Vagina (tissue), 2 donors: ENCODE results near the gene CDK2AP2.

ENCODE experiments used
- POLR2A ChIP-seq, 2 donors: fragments of 450-650 bp; IDR thresholded peaks; one replicate each; pipeline ENCODE4 v1.6.1; 2017; ENCODE audit warnings: antibody characterized with exemption in 2 of 2, mild to moderate bottlenecking in 2 of 2, moderate library complexity in 2 of 2
- POLR2AphosphoS5 ChIP-seq, 2 donors: sonication (generic); formaldehyde crosslinking; IDR thresholded peaks; one replicate each; pipeline ENCODE4 v1.9.0; 2017; ENCODE audit warnings: antibody characterized with exemption in 2 of 2, mild to moderate bottlenecking in 2 of 2, low read depth in 1 of 2; ENCODE audit not compliant: insufficient read depth in 1 of 2
- TF ChIP-seq, protein P1 (sequence below), 3 experiments: fragments of 450-650 bp in 2 of 3; fragments of 200-600 bp in 1 of 3; sonication (generic) in 1 of 3; IDR thresholded peaks; one replicate each; pipeline ENCODE4 v1.5.1; 2017 to 2019; ENCODE audit warnings: antibody characterized with exemption in 3 of 3, mild to moderate bottlenecking in 2 of 3, moderate library complexity in 2 of 3

DNA sequence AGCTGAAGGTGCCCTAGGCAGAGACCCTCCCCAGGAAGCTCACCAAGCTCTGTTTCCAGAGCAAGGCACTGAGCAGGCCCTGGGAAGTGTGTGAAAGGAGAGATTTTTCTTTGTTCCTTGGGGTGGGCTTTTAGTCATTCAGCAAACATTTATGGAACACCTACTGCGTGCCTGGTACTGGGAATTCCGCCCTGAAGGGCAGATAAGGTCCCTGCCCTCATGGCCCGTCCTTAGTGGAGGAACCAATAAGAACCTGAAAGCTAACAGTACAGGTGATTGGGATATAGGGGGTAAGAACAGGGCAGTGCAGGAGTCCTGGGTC lies 42.8 kb downstream of the CDK2AP2 start:
- TF ChIP-seq POLR2AphosphoS5 (IDR thresholded peaks at IDR 0.05; ENCODE audit: insufficient read depth in 1 of 2, low read depth in 1 of 2) (no peak), POLR2A (IDR thresholded peaks at IDR 0.05) (no peak)
- TF ChIP-seq, protein P1, sequence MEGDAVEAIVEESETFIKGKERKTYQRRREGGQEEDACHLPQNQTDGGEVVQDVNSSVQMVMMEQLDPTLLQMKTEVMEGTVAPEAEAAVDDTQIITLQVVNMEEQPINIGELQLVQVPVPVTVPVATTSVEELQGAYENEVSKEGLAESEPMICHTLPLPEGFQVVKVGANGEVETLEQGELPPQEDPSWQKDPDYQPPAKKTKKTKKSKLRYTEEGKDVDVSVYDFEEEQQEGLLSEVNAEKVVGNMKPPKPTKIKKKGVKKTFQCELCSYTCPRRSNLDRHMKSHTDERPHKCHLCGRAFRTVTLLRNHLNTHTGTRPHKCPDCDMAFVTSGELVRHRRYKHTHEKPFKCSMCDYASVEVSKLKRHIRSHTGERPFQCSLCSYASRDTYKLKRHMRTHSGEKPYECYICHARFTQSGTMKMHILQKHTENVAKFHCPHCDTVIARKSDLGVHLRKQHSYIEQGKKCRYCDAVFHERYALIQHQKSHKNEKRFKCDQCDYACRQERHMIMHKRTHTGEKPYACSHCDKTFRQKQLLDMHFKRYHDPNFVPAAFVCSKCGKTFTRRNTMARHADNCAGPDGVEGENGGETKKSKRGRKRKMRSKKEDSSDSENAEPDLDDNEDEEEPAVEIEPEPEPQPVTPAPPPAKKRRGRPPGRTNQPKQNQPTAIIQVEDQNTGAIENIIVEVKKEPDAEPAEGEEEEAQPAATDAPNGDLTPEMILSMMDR (IDR thresholded peaks at IDR 0.05) = no peak
